ENCODE results near the gene GLRX5.

- TF ChIP-seq NFRKB (IDR thresholded peaks at IDR 0.05) = no peak
- no peak for TF ChIP-seq FOXK2 (IDR thresholded peaks at IDR 0.05)
- no peak for TF ChIP-seq ARNT (IDR thresholded peaks at IDR 0.05)
- no peak for TF ChIP-seq TARDBP (IDR thresholded peaks at IDR 0.05)
- TF ChIP-seq SUZ12 (IDR thresholded peaks at IDR 0.05) = no peak
- no peak for TF ChIP-seq L3MBTL2 (conservative IDR thresholded peaks at IDR 0.05)
- TF ChIP-seq, protein P1, sequence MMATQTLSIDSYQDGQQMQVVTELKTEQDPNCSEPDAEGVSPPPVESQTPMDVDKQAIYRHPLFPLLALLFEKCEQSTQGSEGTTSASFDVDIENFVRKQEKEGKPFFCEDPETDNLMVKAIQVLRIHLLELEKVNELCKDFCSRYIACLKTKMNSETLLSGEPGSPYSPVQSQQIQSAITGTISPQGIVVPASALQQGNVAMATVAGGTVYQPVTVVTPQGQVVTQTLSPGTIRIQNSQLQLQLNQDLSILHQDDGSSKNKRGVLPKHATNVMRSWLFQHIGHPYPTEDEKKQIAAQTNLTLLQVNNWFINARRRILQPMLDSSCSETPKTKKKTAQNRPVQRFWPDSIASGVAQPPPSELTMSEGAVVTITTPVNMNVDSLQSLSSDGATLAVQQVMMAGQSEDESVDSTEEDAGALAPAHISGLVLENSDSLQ (IDR thresholded peaks at IDR 0.05) = no peak
- no peak for TF ChIP-seq FOXA1 (IDR thresholded peaks at IDR 0.05)
Observed at GRCh38 chr14:95508377-95508776, 26.5 kb upstream of the GLRX5 start.
